H1 (cell line): ENCODE results near the gene TWIST2. TPM values are rescaled to one million over a fixed set of nuclear protein-coding genes. Genes with fewer than 3 reads are reported as not detected.

ENCODE experiments used
- CTCF ChIA-PET: fragments of 300-600 bp; sonication (Branson Sonifier 250); formaldehyde crosslinking; loops from one replicate; lab custom pipeline; 2021; ENCODE audit not compliant: partially characterized antibody; lab: Charles Lee
- POLR2A ChIA-PET: fragments of 300-600 bp; sonication (Branson Sonifier 250); formaldehyde crosslinking; loops from one replicate; lab custom pipeline; 2021; ENCODE audit warnings: inconsistent platforms; ENCODE audit not compliant: partially characterized antibody; lab: Charles Lee
- DNase-seq, 2 experiments: peaks; one replicate each; pipeline versions ENCODE4 v3.0.0 to v3.0.0-alpha.2; 2010 to 2022; ENCODE audit warnings: low spot score in 2 of 2, low read depth in 1 of 2, mixed read lengths in 1 of 2
- FAIRE-seq: peaks from 2 replicates; lab custom pipeline; 2011; peaks lifted over from hg19 to GRCh38; lab: Jason Lieb, UNC
- H2AFZ ChIP-seq: 2 replicates; pipeline ENCODE4 v1.8.1; 2012; ENCODE audit warnings: low read length, inconsistent platforms
- H2AK5ac ChIP-seq: 2 replicates; pipeline ENCODE4 v1.6.1; 2013; ENCODE audit warnings: low read depth, low read length
- H2BK120ac ChIP-seq: replicated peaks from 2 replicates; pipeline ENCODE3; 2013; ENCODE audit warnings: low read depth, low read length, inconsistent platforms
- H2BK12ac ChIP-seq: 2 replicates; pipeline ENCODE4 v1.6.1; 2013; ENCODE audit warnings: low read depth, low read length
- H2BK15ac ChIP-seq: 2 replicates; pipeline ENCODE4 v1.6.1; 2013; ENCODE audit warnings: low read length
- H2BK20ac ChIP-seq: 2 replicates; pipeline ENCODE4 v1.6.1; 2013; ENCODE audit warnings: low read length
- H2BK5ac ChIP-seq: 2 replicates; pipeline ENCODE4 v1.6.1; 2013; ENCODE audit warnings: low read depth, low read length
- H3K14ac ChIP-seq: 2 replicates; pipeline ENCODE4 v1.6.1; 2013; ENCODE audit warnings: inconsistent platforms; ENCODE audit not compliant: insufficient read length
- H3K18ac ChIP-seq: 2 replicates; pipeline ENCODE4 v1.6.1; 2013; ENCODE audit warnings: low read length; ENCODE audit errors: extremely low read depth
- H3K23ac ChIP-seq: 2 replicates; pipeline ENCODE4 v1.6.1; 2013; ENCODE audit warnings: inconsistent platforms; ENCODE audit not compliant: insufficient read length
- H3K23me2 ChIP-seq: 2 replicates; pipeline ENCODE4 v1.6.1; 2013; ENCODE audit warnings: low read depth, low read length
- H3K27ac ChIP-seq: 2 replicates; pipeline ENCODE4 v1.6.1; 2011; ENCODE audit warnings: low read depth, low read length, inconsistent platforms
- H3K27me3 ChIP-seq, 4 experiments: replicated peaks in 1 of 4; 1 replicate in 1 of 4; 2 replicates in 3 of 4; pipeline versions ENCODE4 v1.6.1 to v1.8.1; 2011 to 2013; ENCODE audit warnings: low read length in 3 of 4, mild to moderate bottlenecking in 3 of 4, inconsistent platforms in 2 of 4, mixed read lengths in 2 of 4, moderate library complexity in 1 of 4; ENCODE audit not compliant: control insufficient read depth in 3 of 4, insufficient read depth in 3 of 4; ENCODE audit errors: extremely low read depth in 1 of 4
- H3K36me3 ChIP-seq, 4 experiments: 2 replicates each; pipeline versions ENCODE4 v1.6.1 to v1.8.1; 2011 to 2013; ENCODE audit warnings: mild to moderate bottlenecking in 4 of 4, low read length in 3 of 4, moderate library complexity in 2 of 4, control low read depth in 1 of 4, inconsistent platforms in 1 of 4; ENCODE audit not compliant: insufficient read depth in 4 of 4, control insufficient read depth in 2 of 4
- H3K4ac ChIP-seq: replicated peaks from 2 replicates; pipeline ENCODE3; 2013; ENCODE audit warnings: low read length, low read depth, mixed read lengths, inconsistent platforms; ENCODE audit not compliant: insufficient read length
- H3K4me1 ChIP-seq, 4 experiments: replicated peaks in 1 of 4; 1 replicate in 1 of 4; 2 replicates in 3 of 4; pipeline versions ENCODE4 v1.6.1 to v1.8.1; 2011 to 2013; ENCODE audit warnings: low read length in 3 of 4, inconsistent platforms in 2 of 4, mixed read lengths in 1 of 4; ENCODE audit not compliant: insufficient read depth in 4 of 4, control insufficient read depth in 3 of 4
- H3K4me2 ChIP-seq, 2 experiments: 2 replicates each; pipeline versions ENCODE4 v1.6.1 to v1.8.1; 2011 to 2013; ENCODE audit warnings: low read depth in 2 of 2, low read length in 2 of 2, control low read depth in 1 of 2, inconsistent platforms in 1 of 2, mild to moderate bottlenecking in 1 of 2; ENCODE audit not compliant: insufficient read depth in 1 of 2
- H3K4me3 ChIP-seq, 4 experiments: fragments of 200-600, 300-600 bp in 1 of 4; sonication (generic), shearing (Covaris generic), sonication (Bioruptor Twin) in 1 of 4; 2 replicates each; pipeline versions ENCODE4 v1.5.1 to v1.8.1; 2011 to 2016; ENCODE audit warnings: low read length in 4 of 4, low read depth in 3 of 4, control low read depth in 2 of 4, inconsistent platforms in 2 of 4, mild to moderate bottlenecking in 2 of 4, mixed read lengths in 1 of 4, moderate library complexity in 1 of 4; ENCODE audit not compliant: insufficient read depth in 2 of 4; ENCODE audit errors: extremely low read depth in 1 of 4
- H3K56ac ChIP-seq: replicated peaks from 2 replicates; pipeline ENCODE3; 2013; ENCODE audit warnings: low read depth, mild to moderate bottlenecking, mixed read lengths, low read length, inconsistent platforms; ENCODE audit not compliant: insufficient read length
- H3K79me1 ChIP-seq: 2 replicates; pipeline ENCODE4 v1.6.1; 2013; ENCODE audit warnings: low read depth, low read length, control low read depth
- H3K79me2 ChIP-seq, 2 experiments: 2 replicates each; pipeline versions ENCODE4 v1.6.1 to v1.8.1; 2012 to 2013; ENCODE audit warnings: low read length in 2 of 2, mild to moderate bottlenecking in 2 of 2, inconsistent platforms in 1 of 2; ENCODE audit not compliant: insufficient read depth in 2 of 2, control insufficient read depth in 1 of 2
- H3K9ac ChIP-seq, 4 experiments: replicated peaks in 1 of 4; 1 replicate in 1 of 4; 2 replicates in 3 of 4; pipeline versions ENCODE4 v1.6.1 to v1.8.1; 2011 to 2013; ENCODE audit warnings: low read depth in 3 of 4, low read length in 3 of 4, control low read depth in 2 of 4, mild to moderate bottlenecking in 2 of 4, moderate library complexity in 2 of 4, inconsistent platforms in 1 of 4; ENCODE audit errors: extremely low read depth in 1 of 4
- H3K9me3 ChIP-seq, 2 experiments: 2 replicates each; pipeline versions ENCODE4 v1.6.1 to v1.8.1; 2012 to 2013; ENCODE audit warnings: mild to moderate bottlenecking in 2 of 2, moderate library complexity in 2 of 2, control low read depth in 1 of 2, inconsistent platforms in 1 of 2, low read depth in 1 of 2, low read length in 1 of 2, mixed read lengths in 1 of 2; ENCODE audit not compliant: insufficient read depth in 2 of 2
- H4K20me1 ChIP-seq, 2 experiments: replicated peaks in 1 of 2; 2 replicates each; pipeline versions ENCODE3 to v1.8.1; 2011 to 2013; ENCODE audit warnings: inconsistent platforms in 2 of 2, low read length in 2 of 2, mild to moderate bottlenecking in 1 of 2; ENCODE audit not compliant: insufficient read depth in 2 of 2, control insufficient read depth in 1 of 2
- H4K5ac ChIP-seq: 2 replicates; pipeline ENCODE4 v1.6.1; 2013; ENCODE audit warnings: low read length, low read depth, mixed read lengths, inconsistent platforms; ENCODE audit not compliant: insufficient read length
- H4K8ac ChIP-seq: 2 replicates; pipeline ENCODE4 v1.8.0; 2013; ENCODE audit warnings: mild to moderate bottlenecking, moderate library complexity, low read length, inconsistent platforms; ENCODE audit not compliant: insufficient read depth; ENCODE audit errors: extremely low read depth
- H4K91ac ChIP-seq: replicated peaks from 2 replicates; pipeline ENCODE3; 2013; ENCODE audit warnings: low read length, mixed read lengths, inconsistent platforms; ENCODE audit not compliant: insufficient read length
- EZH2 ChIP-seq: fragments of 200-600 bp; sonication (generic); IDR thresholded peaks from 2 replicates; pipeline ENCODE4 v1.7.1; 2012; ENCODE audit warnings: low read depth, mild to moderate bottlenecking, moderate library complexity, low read length, inconsistent platforms; ENCODE audit not compliant: severe bottlenecking
- HDAC2 ChIP-seq, 2 experiments: fragments of 300-600 bp in 1 of 2; sonication (generic) in 1 of 2; IDR thresholded peaks; 2 replicates each; pipeline ENCODE4 v1.6.1; 2011 to 2012; ENCODE audit warnings: low read depth in 2 of 2, low read length in 2 of 2, mild to moderate bottlenecking in 2 of 2, moderate library complexity in 2 of 2, borderline replicate concordance in 1 of 2, inconsistent platforms in 1 of 2
- KDM4A ChIP-seq: IDR thresholded peaks from one replicate; pipeline ENCODE4 v1.7.1; 2012; ENCODE audit warnings: low read depth, mild to moderate bottlenecking, moderate library complexity, low read length, inconsistent platforms; ENCODE audit not compliant: severe bottlenecking
- SIN3A ChIP-seq, 2 experiments: IDR thresholded peaks in 1 of 2; conservative IDR thresholded peaks in 1 of 2; 2 replicates each; pipeline ENCODE4 v1.6.1; 2011 to 2012; ENCODE audit warnings: low read length in 2 of 2, improper control_type of control experiment in 1 of 2, low read depth in 1 of 2, mild to moderate bottlenecking in 1 of 2
- SUZ12 ChIP-seq: fragments of 200-600 bp; sonication (generic); IDR thresholded peaks from 2 replicates; pipeline ENCODE4 v1.6.1; 2012; ENCODE audit warnings: mild to moderate bottlenecking, inconsistent platforms, low read length, moderate library complexity, mixed read lengths
- TAF1 ChIP-seq: IDR thresholded peaks from 2 replicates; pipeline ENCODE4 v1.6.1; 2011; ENCODE audit warnings: mild to moderate bottlenecking, low read depth, low read length
- WGBS, 2 experiments: shearing (Covaris generic) in 1 of 2; methylation state at CpG; one replicate each; pipeline versions ENCODE4 v1.1.6 to v1.1.7; 2013 to 2015; ENCODE audit warnings: low lambda C conversion rate in 2 of 2, mixed read lengths in 2 of 2, inconsistent platforms in 1 of 2, low coverage in 1 of 2, missing lambda C conversion rate in 1 of 2; ENCODE audit not compliant: insufficient replicate concordance in 2 of 2, insufficient coverage in 1 of 2, insufficient read length in 1 of 2; ENCODE audit errors: extremely low coverage in 1 of 2, missing lambda C conversion rate in 1 of 2; 5-methylcytosine and 5-hydroxymethylcytosine counted together
- polyA plus RNA-seq, 7 experiments: library from polyadenylated mRNA; depleted of rRNA in 3 of 7; stranded (reverse) in 5 of 7; unstranded in 2 of 7; fragments of >200 nt in 5 of 7; fragments of 200-250 nt in 2 of 7; gene quantifications; 1 replicate in 5 of 7; 2 replicates in 1 of 7; 4 replicates in 1 of 7; pipeline versions ENCODE4 v1.2.1 to v1.2.3, GENCODE V29; 2011 to 2013; ENCODE audit warnings: missing spikeins in 2 of 7, mixed read lengths in 2 of 7
- total RNA-seq: library from RNA; stranded (reverse); fragmentation: NEBNext Ultra II Directional; extraction: Animal tissue kit (Norgen Biotek cat#: 25700); gene quantifications from 2 replicates; pipeline ENCODE4 v1.2.1, GENCODE V29; 2021
- TF ChIP-seq, protein P1 (sequence below), 3 experiments: IDR thresholded peaks; 1 replicate in 2 of 3; 2 replicates in 1 of 3; pipeline versions ENCODE4 v1.5.1 to v1.6.1; 2011; ENCODE audit warnings: low read length in 3 of 3, mild to moderate bottlenecking in 3 of 3, inconsistent platforms in 2 of 3, low read depth in 1 of 3, moderate library complexity in 1 of 3; ENCODE audit not compliant: insufficient read depth in 1 of 3; ENCODE audit errors: control extremely low read depth in 1 of 3

The TWIST2 gene
- total and polyA plus RNA-seq, 2 of the 8 experiments (the other 6 are each of a cell fraction or from before 2014, with no cell fraction given), result 2.6 to 4.3 TPM

DNA sequence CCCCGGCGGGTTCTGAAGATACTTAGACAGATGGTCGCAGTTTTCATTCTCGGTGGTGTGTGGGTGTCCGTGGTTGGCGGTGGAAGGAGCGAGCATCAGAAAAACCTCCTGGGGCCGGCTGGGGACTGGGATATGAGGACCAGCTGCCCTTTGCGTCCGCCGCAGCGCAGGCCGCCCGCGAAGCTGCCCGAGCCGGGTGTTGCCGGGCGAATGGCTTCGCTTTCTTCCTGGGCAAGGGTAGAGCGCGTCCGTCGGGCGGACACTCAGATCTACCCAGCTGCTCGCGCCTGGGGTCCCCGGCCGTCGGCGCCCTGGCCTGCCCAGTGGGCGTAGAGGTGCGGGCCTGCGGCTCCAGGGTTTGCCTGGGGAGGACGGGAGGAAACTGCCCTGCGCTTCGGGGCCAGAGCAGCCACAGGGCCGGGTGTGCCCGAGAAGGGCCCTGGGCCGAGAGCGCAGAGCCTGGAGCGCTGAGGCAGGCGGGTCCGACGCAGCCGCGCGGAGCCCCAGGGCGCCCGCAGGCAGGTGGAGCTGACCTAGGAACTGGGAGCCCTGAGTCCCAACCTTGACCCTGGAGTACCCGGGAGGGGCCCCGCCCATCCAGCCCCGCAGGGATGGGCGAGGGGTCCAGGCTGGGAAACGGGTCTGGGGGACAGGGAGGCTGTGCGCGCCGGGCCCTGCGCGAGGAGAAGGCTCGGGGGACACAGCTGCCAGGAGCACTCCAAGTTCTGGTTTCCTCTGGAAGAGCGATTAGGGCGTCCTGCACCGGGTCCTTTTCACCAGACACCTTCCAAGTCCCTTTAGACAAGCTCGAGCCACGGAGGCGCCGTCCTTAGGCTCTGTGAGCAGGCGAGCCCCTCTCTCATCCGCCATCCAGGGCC lies 1.3 kb downstream of the TWIST2 start:
- peak overlapping the region; percentile 26 to 69 (median 50) for H3K4me3 ChIP-seq
- no peak for FAIRE-seq
- peak in 1 of 2 experiments; percentile 69 for DNase-seq
- TF ChIP-seq EZH2 (peak; percentile 93), TAF1 (0 out of 2 replicates have a peak, but pooled peaks have one; percentile 22), SUZ12 (peak; percentile 96), HDAC2 (IDR thresholded peaks at IDR 0.05; ENCODE audit: borderline replicate concordance in 1 of 2, low read depth in 2 of 2, low read length in 2 of 2) (0 out of 4 replicates have a peak, but pooled peaks of 1 of the 2 experiments have one; percentile 65), KDM4A (peak; percentile 44), SIN3A (conservative IDR thresholded peaks at IDR 0.05 in 1 of 2, IDR thresholded peaks at IDR 0.05 in 1 of 2; ENCODE audit: low read depth in 1 of 2, low read length in 2 of 2) (no peak)
- TF ChIP-seq, protein P1, sequence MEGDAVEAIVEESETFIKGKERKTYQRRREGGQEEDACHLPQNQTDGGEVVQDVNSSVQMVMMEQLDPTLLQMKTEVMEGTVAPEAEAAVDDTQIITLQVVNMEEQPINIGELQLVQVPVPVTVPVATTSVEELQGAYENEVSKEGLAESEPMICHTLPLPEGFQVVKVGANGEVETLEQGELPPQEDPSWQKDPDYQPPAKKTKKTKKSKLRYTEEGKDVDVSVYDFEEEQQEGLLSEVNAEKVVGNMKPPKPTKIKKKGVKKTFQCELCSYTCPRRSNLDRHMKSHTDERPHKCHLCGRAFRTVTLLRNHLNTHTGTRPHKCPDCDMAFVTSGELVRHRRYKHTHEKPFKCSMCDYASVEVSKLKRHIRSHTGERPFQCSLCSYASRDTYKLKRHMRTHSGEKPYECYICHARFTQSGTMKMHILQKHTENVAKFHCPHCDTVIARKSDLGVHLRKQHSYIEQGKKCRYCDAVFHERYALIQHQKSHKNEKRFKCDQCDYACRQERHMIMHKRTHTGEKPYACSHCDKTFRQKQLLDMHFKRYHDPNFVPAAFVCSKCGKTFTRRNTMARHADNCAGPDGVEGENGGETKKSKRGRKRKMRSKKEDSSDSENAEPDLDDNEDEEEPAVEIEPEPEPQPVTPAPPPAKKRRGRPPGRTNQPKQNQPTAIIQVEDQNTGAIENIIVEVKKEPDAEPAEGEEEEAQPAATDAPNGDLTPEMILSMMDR (IDR thresholded peaks at IDR 0.05; ENCODE audit: control extremely low read depth in 1 of 3, insufficient read depth in 1 of 3, low read depth in 1 of 3, low read length in 3 of 3), result no peak

More for the DNA sequence above, 1.3 kb downstream of the TWIST2 start:
- Histone ChIP-seq H4K91ac (no peak overlapping the region), H3K14ac (no peak overlapping the region), H2BK12ac (no peak overlapping the region), H3K56ac (no peak overlapping the region), H2BK20ac (no peak overlapping the region), H3K79me1 (no peaks in the 10 kb centered on the region), H2AK5ac (no peak overlapping the region), H3K9me3 (no peaks in the 10 kb centered on the region), H3K4me1 (peaks cover 0 to 17% (median 5%) of the 10 kb centered on the region in 4 experiments; a peak in 5 of 7 replicates), H4K5ac (no peak overlapping the region), H3K18ac (no peak overlapping the region), H4K20me1 (peaks cover 0 to 6% of the 10 kb centered on the region in 2 experiments), H3K27me3 (peaks cover 33 to 79% (median 63%) of the 10 kb centered on the region in 4 experiments), H2BK120ac (no peak overlapping the region), H3K4ac (no peak overlapping the region), H2BK5ac (no peak overlapping the region), H3K23me2 (no peaks in the 10 kb centered on the region), H2AFZ (no peak overlapping the region), H3K27ac (no peak overlapping the region), H3K4me2 (peak overlapping the region; percentile 85 to 95), H4K8ac (no peak overlapping the region), H3K36me3 (no peaks in the 10 kb centered on the region), H3K23ac (no peak overlapping the region), H3K79me2 (no peaks in the 10 kb centered on the region), H3K9ac (no peak overlapping the region), H2BK15ac (no peak overlapping the region)
- POLR2A ChIA-PET, result no interaction called here
- 8% methylated on average over 51 of the region's 70 CpGs; no CpG with 5 or more reads in 1 of the 2 experiments for WGBS, 2 experiments
- CTCF ChIA-PET, result no interaction called here
